Activated naive CD8-positive, alpha-beta T cell treated with anti-CD3 and anti-CD28 coated beads for 36 hours (primary cell): ENCODE measurements around the gene ZNF883. TPM values are rescaled to one million over a fixed set of nuclear protein-coding genes. Genes with fewer than 3 reads are reported as not detected.
"Not testable (repeated sequence)": the region's sequence is repeated elsewhere in the genome, so short reads cannot be mapped to it uniquely, and the experiment has no call there.

ENCODE experiments used
- DNase-seq: peaks from one replicate; pipeline ENCODE4 v3.0.0; 2021
- H3K27ac Mint-ChIP-seq: one replicate; pipeline ENCODE4 v1.8.0; 2022; ENCODE audit warnings: mild to moderate bottlenecking, moderate library complexity, mixed read lengths
- H3K27me3 Mint-ChIP-seq: one replicate; pipeline ENCODE4 v1.8.0; 2022; ENCODE audit warnings: mild to moderate bottlenecking, mixed read lengths
- H3K36me3 Mint-ChIP-seq: one replicate; pipeline ENCODE4 v1.8.0; 2021; ENCODE audit warnings: mild to moderate bottlenecking, mixed read lengths
- H3K4me1 Mint-ChIP-seq: one replicate; pipeline ENCODE4 v1.8.0; 2021; ENCODE audit warnings: mixed read lengths
- H3K4me3 Mint-ChIP-seq: one replicate; pipeline ENCODE4 v1.8.0; 2022; ENCODE audit warnings: mild to moderate bottlenecking, moderate library complexity, mixed read lengths
- H3K9me3 Mint-ChIP-seq: one replicate; pipeline ENCODE4 v1.8.0; 2022; ENCODE audit warnings: mixed read lengths
- total RNA-seq, 2 experiments: library from RNA; stranded (reverse); gene quantifications; one replicate each; pipeline ENCODE4 v1.2.3, GENCODE V29; 2021

Gene ZNF883
- 1 to 10 TPM; 1.9 to 2.1 TPM for total RNA-seq

- H3K4me1 Mint-ChIP-seq: peaks cover 3% of the 10 kb centered on the region
- peaks cover 35% of the 10 kb centered on the region for H3K36me3 Mint-ChIP-seq
- peak; percentile 30 for DNase-seq
- H3K27me3 Mint-ChIP-seq: peaks cover 22% of the 10 kb centered on the region
- peaks cover 48% of the 10 kb centered on the region for H3K9me3 Mint-ChIP-seq
- H3K4me3 Mint-ChIP-seq: peak within 1 kb of the TSS; percentile 66
- H3K27ac Mint-ChIP-seq: peak within 1 kb of the TSS; percentile 63
Observed at GRCh38 chr9:113011911-113012381, at the start of gene ZNF883. Gene ZNF883 (minus strand): TSS chr9:113012192.

- H3K4me3 Mint-ChIP-seq, H3K4me1 Mint-ChIP-seq, H3K27ac Mint-ChIP-seq, DNase-seq: not testable (repeated sequence)
- peaks cover 11% of the 10 kb centered on the region for H3K36me3 Mint-ChIP-seq
- peaks cover 13% of the 10 kb centered on the region for H3K9me3 Mint-ChIP-seq
- H3K27me3 Mint-ChIP-seq: peaks cover 13% of the 10 kb centered on the region
Observed at GRCh38 chr9:113061072-113061850, 49.3 kb upstream of the ZNF883 start.

GRCh38 chr9:113059581-113060284 lies 47.7 kb upstream of the ZNF883 start:
- H3K4me1 Mint-ChIP-seq, DNase-seq: not testable (repeated sequence)
- Mint-ChIP-seq H3K4me3 (peak overlapping the region; percentile 48), H3K9me3 (peaks cover 13% of the 10 kb centered on the region), H3K36me3 (peaks cover 11% of the 10 kb centered on the region), H3K27me3 (peaks cover 13% of the 10 kb centered on the region), H3K27ac (peak overlapping the region; percentile 25)

- no peak for DNase-seq
- peaks cover 11% of the 10 kb centered on the region for H3K36me3 Mint-ChIP-seq
- H3K27me3 Mint-ChIP-seq: peaks cover 13% of the 10 kb centered on the region
- no peak overlapping the region for H3K27ac Mint-ChIP-seq
- H3K9me3 Mint-ChIP-seq: peaks cover 13% of the 10 kb centered on the region
- no peak overlapping the region for H3K4me3 Mint-ChIP-seq
- no peaks in the 10 kb centered on the region for H3K4me1 Mint-ChIP-seq
Observed at GRCh38 chr9:113057193-113057592, 45.2 kb upstream of the ZNF883 start.

- H3K9me3 Mint-ChIP-seq: peaks cover 13% of the 10 kb centered on the region
- H3K27ac Mint-ChIP-seq: no peak within 1 kb of the TSS
- peaks cover 11% of the 10 kb centered on the region for H3K36me3 Mint-ChIP-seq
- H3K4me3 Mint-ChIP-seq: no peak within 1 kb of the TSS
- peak; percentile 76 for DNase-seq
- peaks cover 13% of the 10 kb centered on the region for H3K27me3 Mint-ChIP-seq
- no peaks in the 10 kb centered on the region for H3K4me1 Mint-ChIP-seq
Observed at GRCh38 chr9:113056191-113057106, 44.5 kb upstream of the ZNF883 start, which contains the start of gene ZFP37. Gene ZFP37 (minus strand): TSS chr9:113056724. CDS start chr9:113056688, 36 bp downstream.

GRCh38 chr9:113042884-113043657 lies 31.1 kb upstream of the ZNF883 start:
- no peaks in the 10 kb centered on the region for H3K4me1 Mint-ChIP-seq
- H3K9me3 Mint-ChIP-seq: peaks cover 64% of the 10 kb centered on the region
- no peaks in the 10 kb centered on the region for H3K27me3 Mint-ChIP-seq
- H3K27ac Mint-ChIP-seq: no peak overlapping the region
- DNase-seq: no peak
- H3K4me3 Mint-ChIP-seq: no peak overlapping the region
- peaks cover 70% of the 10 kb centered on the region for H3K36me3 Mint-ChIP-seq

GRCh38 chr9:113026200-113026599 lies 14.2 kb upstream of the ZNF883 start:
- Mint-ChIP-seq H3K9me3 (peaks cover 42% of the 10 kb centered on the region), H3K27me3 (no peaks in the 10 kb centered on the region), H3K4me1 (no peaks in the 10 kb centered on the region), H3K36me3 (peaks cover 9% of the 10 kb centered on the region), H3K27ac (no peak overlapping the region), H3K4me3 (no peak overlapping the region)
- no peak for DNase-seq

GRCh38 chr9:113018247-113018646 lies 6.3 kb upstream of the ZNF883 start:
- H3K4me1 Mint-ChIP-seq: no peaks in the 10 kb centered on the region
- peaks cover 11% of the 10 kb centered on the region for H3K36me3 Mint-ChIP-seq
- no peak overlapping the region for H3K27ac Mint-ChIP-seq
- no peak for DNase-seq
- peaks cover 3% of the 10 kb centered on the region for H3K27me3 Mint-ChIP-seq
- no peak overlapping the region for H3K4me3 Mint-ChIP-seq
- H3K9me3 Mint-ChIP-seq: peaks cover 43% of the 10 kb centered on the region

- peaks cover 22% of the 10 kb centered on the region for H3K27me3 Mint-ChIP-seq
- no peak for DNase-seq
- no peak overlapping the region for H3K4me3 Mint-ChIP-seq
- peaks cover 3% of the 10 kb centered on the region for H3K4me1 Mint-ChIP-seq
- H3K27ac Mint-ChIP-seq: no peak overlapping the region
- H3K36me3 Mint-ChIP-seq: peaks cover 31% of the 10 kb centered on the region
- peaks cover 46% of the 10 kb centered on the region for H3K9me3 Mint-ChIP-seq
Observed at GRCh38 chr9:113012492-113012891, 500 bp upstream of the ZNF883 start.

GRCh38 chr9:113005777-113006176 lies 6.2 kb downstream of the ZNF883 start:
- no peaks in the 10 kb centered on the region for H3K4me1 Mint-ChIP-seq
- H3K36me3 Mint-ChIP-seq: peaks cover 54% of the 10 kb centered on the region
- no peak overlapping the region for H3K27ac Mint-ChIP-seq
- no peak overlapping the region for H3K4me3 Mint-ChIP-seq
- no peak for DNase-seq
- H3K27me3 Mint-ChIP-seq: no peaks in the 10 kb centered on the region
- peaks cover 55% of the 10 kb centered on the region for H3K9me3 Mint-ChIP-seq

- no peaks in the 10 kb centered on the region for H3K27me3 Mint-ChIP-seq
Observed at GRCh38 chr9:112997236-112997941, 14.6 kb downstream of the ZNF883 start.

GRCh38 chr9:112971415-112971814 lies 40.6 kb downstream of the ZNF883 start:
- no peaks in the 10 kb centered on the region for H3K4me1 Mint-ChIP-seq

More at GRCh38 chr9:112997236-112997941, 14.6 kb downstream of the ZNF883 start:
- H3K4me1 Mint-ChIP-seq: no peaks in the 10 kb centered on the region
- H3K36me3 Mint-ChIP-seq: peaks cover 59% of the 10 kb centered on the region
- peaks cover 63% of the 10 kb centered on the region for H3K9me3 Mint-ChIP-seq
- no peak overlapping the region for H3K27ac Mint-ChIP-seq
- no peak for DNase-seq
- H3K4me3 Mint-ChIP-seq: no peak overlapping the region

GRCh38 chr9:112970939-112971338 lies 41.1 kb downstream of the ZNF883 start:
- Mint-ChIP-seq H3K36me3 (peaks cover 2% of the 10 kb centered on the region), H3K9me3 (peaks cover 2% of the 10 kb centered on the region), H3K4me1 (no peaks in the 10 kb centered on the region), H3K27ac (no peak overlapping the region), H3K27me3 (peaks cover 19% of the 10 kb centered on the region), H3K4me3 (no peak overlapping the region)
- DNase-seq: no peak

More at GRCh38 chr9:112971415-112971814, 40.6 kb downstream of the ZNF883 start:
- no peak overlapping the region for H3K4me3 Mint-ChIP-seq
- H3K27me3 Mint-ChIP-seq: peaks cover 18% of the 10 kb centered on the region
- DNase-seq: peak; percentile 6
- H3K27ac Mint-ChIP-seq: no peak overlapping the region
- peaks cover 2% of the 10 kb centered on the region for H3K9me3 Mint-ChIP-seq
- H3K36me3 Mint-ChIP-seq: peaks cover 2% of the 10 kb centered on the region
